ENCODE data around the gene CDKL5. TPM values are rescaled to one million over a fixed set of nuclear protein-coding genes. Genes with fewer than 3 reads are reported as not detected.
A peak's percentile ranks its signal among the peaks of the same experiment; 100 is the strongest.

CDKL5 gene
- total and polyA plus RNA-seq, 7 donors: 0.42 to 3.8 (median 1.6) TPM

DNA sequence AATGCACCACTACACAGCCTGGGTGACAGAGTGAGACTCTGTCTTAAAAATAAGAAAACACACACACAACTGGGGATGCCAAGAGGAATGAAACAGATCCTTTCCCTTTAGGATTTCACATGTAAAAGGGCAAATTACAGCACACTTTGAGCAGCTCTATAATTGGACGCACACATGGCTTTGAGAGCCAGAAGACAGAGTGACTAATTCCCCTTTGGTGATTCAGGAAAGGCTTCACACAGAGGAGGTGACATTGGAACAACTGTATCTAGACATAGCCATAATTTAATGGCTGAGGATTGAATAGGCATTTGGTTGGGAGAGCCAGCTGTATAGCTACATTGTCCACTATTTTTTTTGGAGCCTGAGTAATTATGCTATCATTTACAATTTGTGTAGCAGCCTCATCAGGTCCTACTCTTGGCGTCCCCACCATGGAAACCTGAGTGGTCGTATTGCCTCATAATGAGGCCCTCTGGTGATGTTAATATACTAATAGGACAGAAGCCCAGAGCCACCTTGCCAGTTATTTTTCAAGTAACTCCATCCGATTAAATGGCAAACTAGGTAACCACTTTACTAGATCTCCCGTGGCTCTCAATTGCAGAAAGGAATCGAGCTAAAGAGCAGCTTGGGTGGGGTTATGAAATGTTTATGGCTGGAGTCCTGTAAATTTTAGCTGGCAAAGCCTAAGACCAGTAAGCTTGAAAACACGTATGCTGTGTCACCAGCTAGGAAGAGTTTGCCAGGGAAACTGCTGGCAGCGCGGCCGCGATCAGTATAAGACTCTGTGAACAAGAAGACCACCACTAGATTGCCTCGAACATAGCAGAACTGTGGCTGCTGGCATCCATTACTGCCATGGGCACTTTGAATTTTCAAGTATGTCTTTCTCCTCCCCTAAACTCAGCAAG, 273.6 kb downstream of the CDKL5 start:
- no peaks in the 10 kb centered on the region for H3K4me1 ChIP-seq
- peak; percentile 77 to 95 (median 88) for ATAC-seq
- H3K4me3 ChIP-seq: no peak overlapping the region
- no peaks in the 10 kb centered on the region for H3K36me3 ChIP-seq (ENCODE audit: insufficient read depth in 1 of 2, low read depth in 1 of 2)
- intact Hi-C loops (cut with DNase I): loop anchor here in 1 of 2 donors (5.0 kb wide), 1 partner anchor 612 kb away; no protein-coding TSS in a partner anchor
- TF ChIP-seq, protein P1, sequence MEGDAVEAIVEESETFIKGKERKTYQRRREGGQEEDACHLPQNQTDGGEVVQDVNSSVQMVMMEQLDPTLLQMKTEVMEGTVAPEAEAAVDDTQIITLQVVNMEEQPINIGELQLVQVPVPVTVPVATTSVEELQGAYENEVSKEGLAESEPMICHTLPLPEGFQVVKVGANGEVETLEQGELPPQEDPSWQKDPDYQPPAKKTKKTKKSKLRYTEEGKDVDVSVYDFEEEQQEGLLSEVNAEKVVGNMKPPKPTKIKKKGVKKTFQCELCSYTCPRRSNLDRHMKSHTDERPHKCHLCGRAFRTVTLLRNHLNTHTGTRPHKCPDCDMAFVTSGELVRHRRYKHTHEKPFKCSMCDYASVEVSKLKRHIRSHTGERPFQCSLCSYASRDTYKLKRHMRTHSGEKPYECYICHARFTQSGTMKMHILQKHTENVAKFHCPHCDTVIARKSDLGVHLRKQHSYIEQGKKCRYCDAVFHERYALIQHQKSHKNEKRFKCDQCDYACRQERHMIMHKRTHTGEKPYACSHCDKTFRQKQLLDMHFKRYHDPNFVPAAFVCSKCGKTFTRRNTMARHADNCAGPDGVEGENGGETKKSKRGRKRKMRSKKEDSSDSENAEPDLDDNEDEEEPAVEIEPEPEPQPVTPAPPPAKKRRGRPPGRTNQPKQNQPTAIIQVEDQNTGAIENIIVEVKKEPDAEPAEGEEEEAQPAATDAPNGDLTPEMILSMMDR (IDR thresholded peaks at IDR 0.05): no peak
- peak overlapping the region; percentile 57 for H3K27ac ChIP-seq
- peaks cover 0 to 1% (median 0%) of the 10 kb centered on the region in 3 donors for H3K27me3 ChIP-seq (ENCODE audit: insufficient read depth in 3 of 3, low read length in 2 of 3)
- 62 to 69% (median 68%) methylated on average over 12 of the region's 12 CpGs for WGBS, 3 donors
- no peak for DNase-seq
- no peaks in the 10 kb centered on the region for H3K9me3 ChIP-seq

- TF ChIP-seq, protein P1 (IDR thresholded peaks at IDR 0.05): no peak
- Histone ChIP-seq H3K4me1 (no peaks in the 10 kb centered on the region), H3K36me3 (ENCODE audit: insufficient read depth in 1 of 2, low read depth in 1 of 2) (no peaks in the 10 kb centered on the region), H3K27ac (no peak overlapping the region), H3K4me3 (no peak overlapping the region), H3K27me3 (ENCODE audit: insufficient read depth in 3 of 3, low read length in 2 of 3) (no peaks in the 10 kb centered on the region), H3K9me3 (no peaks in the 10 kb centered on the region)
- intact Hi-C loops (cut with DNase I): no loop called here
- 62 to 83% (median 77%) methylated on average over 5 of the region's 5 CpGs for WGBS, 3 donors
- DNase-seq: no peak
- ATAC-seq: peak in 1 of 4 donors; percentile 28
Measured at GRCh38 chrX:18701621-18702361, 276.4 kb downstream of the CDKL5 start.

DNA sequence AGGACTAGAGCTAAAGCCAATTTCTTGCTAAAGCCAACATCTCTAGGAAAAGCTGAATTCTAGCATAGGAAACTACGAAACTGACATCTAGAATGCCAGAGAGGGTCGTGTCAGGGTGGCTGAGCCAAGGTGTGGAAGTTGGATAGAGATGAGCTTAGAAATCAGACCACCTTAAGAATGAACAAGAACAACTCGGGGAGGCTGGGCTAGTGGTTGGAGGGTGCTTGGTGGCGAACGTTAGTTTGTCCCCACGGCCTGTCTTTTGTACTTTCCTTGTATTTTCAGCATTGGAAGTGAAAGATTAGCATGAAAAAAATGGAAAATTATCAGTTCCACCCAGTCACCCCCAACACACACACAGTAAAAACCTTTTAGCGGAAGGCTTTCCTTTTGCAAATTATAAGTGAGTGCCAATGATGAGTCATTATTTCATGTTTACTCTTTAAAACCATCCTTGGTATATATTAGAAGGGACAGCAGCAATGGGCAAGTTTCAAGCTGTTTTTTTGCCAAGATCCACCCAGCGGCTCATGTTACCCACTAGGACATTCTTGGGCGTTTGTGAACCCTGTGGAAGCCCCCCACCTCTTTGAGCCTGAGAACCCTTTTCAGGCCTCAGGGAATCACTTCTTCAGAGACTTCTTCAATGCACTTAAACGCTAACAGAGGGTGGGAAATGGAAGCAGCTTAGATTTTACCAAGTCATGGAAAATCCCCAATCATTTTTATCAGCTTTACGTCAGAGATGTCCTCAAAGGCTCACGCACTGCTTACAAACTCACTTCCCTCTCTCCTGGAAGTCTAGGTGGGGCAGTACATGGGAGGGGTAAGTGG, 277.2 kb downstream of the CDKL5 start:
- Histone ChIP-seq H3K36me3 (ENCODE audit: insufficient read depth in 1 of 2, low read depth in 1 of 2) (no peaks in the 10 kb centered on the region), H3K27ac (no peak overlapping the region), H3K27me3 (ENCODE audit: insufficient read depth in 3 of 3, low read length in 2 of 3) (no peaks in the 10 kb centered on the region), H3K4me1 (no peaks in the 10 kb centered on the region), H3K4me3 (no peak overlapping the region), H3K9me3 (no peaks in the 10 kb centered on the region)
- TF ChIP-seq, protein P1 (IDR thresholded peaks at IDR 0.05): no peak
- DNase-seq (no peak), ATAC-seq (no peak)
- WGBS, 3 donors: 47 to 54% (median 54%) methylated on average over 11 to 12 of the region's 12 CpGs
- intact Hi-C loops (cut with DNase I): no loop called here

Other genes with a start within 250 kb of the CDKL5 start
- under 1 TPM in 2 of 4 donors, not detected in 2; 0.06 to 0.30 TPM for gene BEND2, start 204.7 kb upstream of the CDKL5 start, total RNA-seq
- gene BEND2, start 204.7 kb upstream of the CDKL5 start, polyA plus RNA-seq: under 1 TPM in 2 of 3 donors, not detected in 1; 0.03 to 0.04 TPM
- gene SCML2, start 70.9 kb upstream of the CDKL5 start, total RNA-seq: 1 to 10 TPM; 1.1 to 1.6 (median 1.4) TPM
- gene SCML2, start 70.9 kb upstream of the CDKL5 start, polyA plus RNA-seq: 1 to 10 TPM; 1.6 to 3.0 (median 2.3) TPM
- gene RS1, start 246.5 kb downstream of the CDKL5 start, total RNA-seq: not detected
- not detected for gene RS1, start 246.5 kb downstream of the CDKL5 start, polyA plus RNA-seq